Urothelium cell line (cell line): Measurements from ENCODE around the gene DPP7.
"Not testable (repeated sequence)": the region's sequence is repeated elsewhere in the genome, so short reads cannot be mapped to it uniquely, and the experiment has no call there.

Source experiments
- DNase-seq: peaks from one replicate; pipeline ENCODE4 v3.0.0; 2011; ENCODE audit warnings: low spot score, mixed read lengths
- FAIRE-seq: peaks from 2 replicates; lab custom pipeline; 2011; peaks lifted over from hg19 to GRCh38; lab: Jason Lieb, UNC

DPP7 gene

GRCh38 chr9:137075275-137075775 lies 39.2 kb downstream of the DPP7 start:
- no peak for FAIRE-seq
- DNase-seq: no peak

- FAIRE-seq: no peak
These were observed 39.8 kb downstream of the DPP7 start for GRCh38 chr9:137074657-137075274.

GRCh38 chr9:137073992-137074399 lies 40.5 kb downstream of the DPP7 start:
- FAIRE-seq (no peak), DNase-seq (no peak)

More at GRCh38 chr9:137074657-137075274, 39.8 kb downstream of the DPP7 start:
- no peak for DNase-seq

GRCh38 chr9:137071282-137071681 lies 43.3 kb downstream of the DPP7 start:
- FAIRE-seq (no peak), DNase-seq (no peak)

GRCh38 chr9:137070906-137071275 lies 43.6 kb downstream of the DPP7 start:
- DNase-seq (no peak), FAIRE-seq (no peak)

GRCh38 chr9:137070201-137070905 lies 44.2 kb downstream of the DPP7 start, which contains the start of gene SAPCD2:
Gene SAPCD2 (minus strand): TSS chr9:137070557. CDS start chr9:137070460, 97 bp downstream.
- peak; percentile 46 for FAIRE-seq
- peak; percentile 93 for DNase-seq

- FAIRE-seq (no peak), DNase-seq (no peak)
These were observed 44.9 kb downstream of the DPP7 start for GRCh38 chr9:137069508-137070091.

GRCh38 chr9:137068539-137069507 lies 45.7 kb downstream of the DPP7 start:
- DNase-seq: no peak
- FAIRE-seq: no peak

GRCh38 chr9:137067860-137068538 lies 46.5 kb downstream of the DPP7 start:
- FAIRE-seq (no peak), DNase-seq (peak; percentile 79)

- DNase-seq (no peak), FAIRE-seq (no peak)
These were observed 48.3 kb downstream of the DPP7 start for GRCh38 chr9:137066096-137066861.

- no peak for FAIRE-seq
- no peak for DNase-seq
These were observed 49.1 kb downstream of the DPP7 start for GRCh38 chr9:137065336-137065967.

- FAIRE-seq (no peak), DNase-seq (no peak)
These were observed 49.7 kb downstream of the DPP7 start for GRCh38 chr9:137064880-137065164.

GRCh38 chr9:137064027-137064879 lies 50.3 kb downstream of the DPP7 start:
- FAIRE-seq: peak; percentile 59

GRCh38 chr9:137063311-137064026 lies 51.1 kb downstream of the DPP7 start:
- no peak for DNase-seq
- FAIRE-seq: no peak

More at GRCh38 chr9:137064027-137064879, 50.3 kb downstream of the DPP7 start:
- DNase-seq: peak; percentile 63

GRCh38 chr9:137062798-137063197 lies 51.7 kb downstream of the DPP7 start:
- FAIRE-seq, DNase-seq: not testable (repeated sequence)

- no peak for DNase-seq
- FAIRE-seq: no peak
These were observed 52.1 kb downstream of the DPP7 start for GRCh38 chr9:137062384-137062783.
